HL-60/S4 (cell line): ENCODE results near the gene WDR49.
"Not testable (repeated sequence)": the region's sequence is repeated elsewhere in the genome, so short reads cannot be mapped to it uniquely, and the experiment has no call there.

Experiments
- in situ Hi-C: fragments of 300-500 bp; cut with MboI; formaldehyde crosslinking; loops from 2 replicates; pipeline ENCODE4 v1.14.3; 2022; ENCODE audit warnings: low sequenced_read_pairs

Gene WDR49

DNA sequence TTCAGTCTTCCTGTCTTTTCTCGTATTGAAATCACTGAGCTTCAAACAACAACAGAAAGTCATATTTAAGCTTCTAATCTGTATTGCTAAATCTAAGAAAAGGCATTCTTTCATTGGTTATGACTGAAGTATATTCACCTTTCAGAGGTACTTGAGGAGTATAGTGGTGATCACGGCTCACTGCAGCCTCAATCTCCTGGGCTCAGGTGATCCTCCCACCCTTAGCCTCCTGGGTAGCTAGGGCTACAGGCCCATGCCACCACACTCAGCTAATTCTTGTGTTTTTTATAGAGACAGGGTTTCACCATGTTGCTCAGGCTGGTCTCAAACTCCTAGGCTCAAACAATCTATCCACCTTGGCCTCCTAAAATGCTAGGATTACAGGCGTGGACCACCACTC lies 38.7 kb downstream of the WDR49 start:
- in situ Hi-C loops: no loop called here

DNA sequence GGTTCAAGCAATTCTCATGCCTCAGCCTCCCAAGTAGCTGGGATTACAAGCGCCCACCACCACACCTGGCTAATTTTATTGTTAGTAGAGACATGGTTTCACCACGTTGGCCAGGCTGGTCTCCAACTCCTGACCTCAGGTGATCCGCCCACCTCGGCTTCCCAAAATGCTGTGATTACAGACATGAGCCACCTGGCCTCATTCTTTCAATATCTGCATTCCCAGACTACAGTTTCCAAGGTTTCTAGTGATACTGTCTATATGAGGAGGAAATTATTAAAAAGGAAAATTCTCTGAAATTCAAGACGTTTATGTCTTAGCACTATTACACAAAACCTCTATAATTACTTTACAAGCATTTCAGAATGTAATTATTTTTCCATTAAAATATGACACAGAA lies 39.5 kb downstream of the WDR49 start:
- in situ Hi-C loops: not testable (repeated sequence)

DNA sequence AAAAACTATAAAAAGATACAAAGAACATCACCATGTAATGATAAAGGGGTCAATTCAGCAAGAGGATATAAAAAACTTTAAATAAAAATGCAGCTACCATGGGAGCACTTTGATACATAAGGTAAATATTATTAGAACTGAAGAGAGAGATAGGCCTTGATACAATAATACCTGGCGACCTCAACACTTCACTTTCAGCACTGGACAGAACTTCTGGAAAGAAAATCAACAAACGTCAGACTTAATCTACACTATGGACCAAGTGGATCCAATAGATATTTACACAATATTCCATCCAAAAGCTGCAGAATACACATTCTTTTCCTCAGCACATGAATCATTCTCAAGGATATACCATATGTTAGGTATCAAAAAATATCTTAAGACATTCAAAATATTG lies 42.0 kb downstream of the WDR49 start:
- in situ Hi-C loops: no loop called here

DNA sequence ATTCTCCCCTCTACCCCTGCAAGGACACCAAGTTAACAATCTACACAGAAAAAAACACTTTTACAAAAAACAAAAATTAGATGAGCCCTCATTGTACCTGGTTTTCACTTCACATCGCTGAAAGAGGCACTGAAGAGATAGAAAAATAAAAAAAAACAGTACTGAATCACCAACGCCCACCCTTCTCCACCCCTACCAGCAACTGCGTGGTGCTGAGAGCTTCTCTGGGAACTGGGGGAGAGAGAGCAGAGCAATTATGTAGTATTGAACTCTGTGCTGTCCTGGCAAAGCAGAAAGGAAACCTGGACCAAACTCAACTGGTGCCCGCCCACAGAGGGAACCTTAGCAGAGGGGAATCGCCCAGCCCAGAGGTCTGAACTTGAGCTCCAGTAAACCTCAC lies 44.6 kb downstream of the WDR49 start:
- in situ Hi-C loops: no loop called here

DNA sequence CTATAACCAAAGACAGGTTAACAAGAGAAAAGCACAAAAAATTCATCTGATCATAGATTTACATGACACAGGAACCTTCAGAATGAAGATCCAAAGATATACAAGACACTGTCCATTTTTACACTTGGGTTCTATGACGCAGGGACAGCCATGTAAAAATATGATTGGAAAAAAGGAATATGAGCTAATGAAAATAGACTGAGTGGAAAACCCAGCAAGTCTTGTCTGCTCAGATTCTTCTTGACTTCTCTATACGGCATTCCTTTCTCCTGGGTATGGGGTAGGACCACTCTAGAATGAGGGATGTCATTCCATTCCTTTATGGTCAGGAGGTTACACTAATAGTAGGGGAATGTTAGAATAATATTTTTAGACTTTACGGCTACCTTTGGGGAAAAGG lies 46.9 kb downstream of the WDR49 start:
- in situ Hi-C loops: no loop called here

DNA sequence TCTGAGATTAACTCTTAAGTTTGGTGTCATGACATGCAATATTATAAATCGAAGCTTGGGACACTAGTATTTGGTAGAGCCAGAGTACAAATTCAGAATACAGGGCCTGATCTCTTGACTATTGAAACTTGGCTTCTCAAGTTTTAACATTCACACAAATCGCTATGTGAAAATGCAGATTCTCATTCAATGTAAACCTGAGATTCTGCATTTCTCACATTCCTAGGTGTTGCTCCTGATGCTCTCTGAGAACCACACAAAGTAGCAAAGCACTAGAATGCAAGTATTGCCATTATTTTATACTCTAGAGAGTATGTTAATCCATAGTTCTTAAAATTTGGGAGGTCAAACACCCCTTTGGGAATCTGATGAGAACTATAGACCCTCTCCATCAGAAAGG lies 47.9 kb downstream of the WDR49 start:
- in situ Hi-C loops: no loop called here

DNA sequence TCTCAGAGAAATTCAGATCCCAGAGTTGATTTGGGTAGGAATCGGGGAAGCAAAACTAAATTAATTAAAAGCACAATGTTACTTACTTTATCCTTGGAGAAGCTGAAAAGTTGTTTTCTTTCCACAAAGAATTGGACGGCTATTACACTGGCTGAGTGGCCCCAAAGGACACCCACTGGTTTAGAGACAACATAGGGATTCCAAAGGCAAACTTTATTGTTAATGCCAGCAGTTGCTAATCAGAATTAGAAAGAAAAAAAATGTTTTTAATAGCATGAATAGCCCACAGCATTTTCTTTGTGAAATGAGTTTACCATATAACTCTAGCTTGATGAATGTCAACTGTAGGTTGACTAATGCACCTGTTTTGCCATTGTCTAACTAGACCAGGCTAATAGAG lies 51.7 kb downstream of the WDR49 start:
- in situ Hi-C loops: no loop called here

DNA sequence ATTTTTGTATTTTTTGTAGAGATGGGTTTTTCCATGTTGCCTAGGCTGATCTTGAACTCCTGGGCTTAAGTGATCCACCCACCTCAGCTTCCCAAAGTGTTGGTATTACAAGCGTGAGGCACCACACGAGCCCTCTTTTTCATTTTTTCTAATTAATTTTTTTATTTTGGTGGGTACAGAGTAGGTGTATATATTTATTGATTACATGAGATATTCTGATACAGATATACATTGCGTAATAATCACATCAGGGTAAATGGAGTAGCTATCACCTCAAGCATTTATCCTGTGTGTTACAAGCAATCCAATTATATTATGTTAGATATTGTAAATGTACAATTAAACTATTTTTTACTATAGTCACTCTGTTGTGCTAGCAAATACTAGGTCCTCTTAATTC lies 66.1 kb downstream of the WDR49 start:
- in situ Hi-C loops: no loop called here

DNA sequence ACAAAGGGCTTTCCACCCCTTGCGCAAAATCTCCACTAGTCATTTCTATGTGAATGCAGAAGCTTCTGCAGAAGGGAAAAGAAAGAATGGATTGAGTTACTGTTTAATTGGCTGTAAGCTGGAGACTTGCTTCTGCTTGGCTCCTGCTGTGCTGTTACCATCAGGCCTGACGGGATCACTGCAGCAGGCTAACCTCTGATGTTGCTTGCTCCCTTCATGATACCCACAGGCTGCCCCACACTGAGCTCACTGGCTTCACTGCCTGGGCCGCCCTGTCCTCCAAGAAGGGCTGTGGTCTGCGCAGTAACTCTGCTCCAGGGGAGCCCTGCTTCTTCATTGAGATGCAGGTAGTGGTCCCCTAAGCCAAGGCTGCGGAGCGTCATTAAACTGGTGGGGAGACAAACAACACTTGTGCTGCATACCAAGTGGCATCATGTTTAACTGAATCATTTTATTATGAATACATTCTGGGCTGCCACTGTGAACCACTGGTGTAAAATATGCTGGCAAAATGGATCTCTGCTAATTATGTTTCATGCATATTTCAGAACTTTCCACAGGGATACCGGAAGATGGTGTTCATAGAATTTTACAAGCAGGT lies 78.6 kb downstream of the WDR49 start:
- in situ Hi-C loops: no loop called here

DNA sequence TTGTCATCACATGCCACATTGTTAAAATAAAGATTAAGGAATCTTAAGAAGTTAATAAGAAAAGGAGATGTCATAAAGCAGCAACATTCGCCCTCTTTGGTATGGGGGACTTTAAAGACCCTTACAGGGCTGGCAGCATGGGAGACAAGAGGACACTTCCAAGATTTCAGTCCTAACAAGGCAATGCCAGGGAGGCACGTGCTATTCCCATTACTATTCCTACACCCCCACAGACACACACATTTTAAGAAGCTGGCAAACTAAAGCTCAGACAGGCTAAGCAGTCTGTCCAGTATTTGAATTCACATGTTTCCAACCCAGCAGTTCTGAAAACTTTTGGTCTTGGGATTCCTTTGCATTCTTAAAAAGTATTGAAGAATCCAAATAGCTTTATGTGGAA lies 80.8 kb downstream of the WDR49 start:
- in situ Hi-C loops: no loop called here

DNA sequence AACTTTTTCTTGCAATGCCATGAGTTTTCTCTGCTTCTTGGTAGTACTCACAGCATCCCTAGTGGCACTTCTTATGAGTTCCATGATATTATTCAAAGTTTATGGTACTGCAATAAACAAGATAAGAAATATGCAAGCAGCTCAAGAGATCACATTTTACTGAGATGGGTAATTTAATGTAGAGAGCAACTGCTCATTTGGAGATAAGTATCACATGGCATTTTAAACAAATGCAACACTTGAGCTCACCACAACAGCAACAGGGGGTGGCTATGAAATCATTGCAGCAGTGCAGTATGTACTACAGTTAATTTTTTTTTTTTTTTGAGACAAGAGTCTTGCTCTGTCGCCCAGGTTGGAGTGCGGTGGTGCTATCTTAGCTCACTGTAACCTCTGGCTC lies 85.1 kb downstream of the WDR49 start:
- in situ Hi-C loops: no loop called here

DNA sequence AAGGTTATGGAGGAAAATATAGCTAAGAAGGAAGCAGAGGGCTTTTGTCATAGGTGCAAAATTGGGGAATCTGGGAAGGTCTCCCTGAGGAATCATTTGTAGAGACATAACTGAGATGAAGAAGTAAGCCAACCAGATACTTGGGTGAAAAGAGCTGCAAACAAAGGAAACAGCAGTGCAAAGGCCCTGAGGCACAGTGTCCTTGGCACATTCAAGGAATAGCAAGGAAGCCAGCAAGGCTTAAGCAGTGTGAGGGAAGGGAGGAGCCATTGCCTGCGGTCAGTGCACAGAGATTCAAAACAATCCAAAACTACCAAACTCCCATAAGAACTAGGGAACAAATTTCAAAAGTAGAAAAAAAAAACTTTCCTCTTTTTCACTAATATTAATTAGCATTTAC lies 88.3 kb downstream of the WDR49 start:
- in situ Hi-C loops: no loop called here

DNA sequence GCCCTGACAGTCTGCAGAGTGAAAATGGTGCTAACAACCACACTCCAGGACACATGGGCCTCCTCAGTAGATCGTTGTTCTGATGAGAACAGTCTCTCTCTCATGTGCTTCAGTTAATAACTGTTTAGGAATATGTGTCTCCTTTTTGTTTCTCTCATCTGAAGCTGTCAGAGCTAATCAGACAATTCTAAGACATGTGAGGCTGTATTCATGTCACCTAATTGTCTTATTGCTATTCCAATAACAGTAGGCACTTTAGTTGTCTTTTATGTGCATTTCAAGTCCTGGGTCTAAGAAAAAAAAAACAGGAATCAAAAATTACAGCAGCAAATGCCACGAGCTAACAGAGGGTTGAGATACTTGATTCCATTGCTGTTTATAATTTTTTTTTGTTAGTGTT lies 89.1 kb downstream of the WDR49 start:
- in situ Hi-C loops: no loop called here

DNA sequence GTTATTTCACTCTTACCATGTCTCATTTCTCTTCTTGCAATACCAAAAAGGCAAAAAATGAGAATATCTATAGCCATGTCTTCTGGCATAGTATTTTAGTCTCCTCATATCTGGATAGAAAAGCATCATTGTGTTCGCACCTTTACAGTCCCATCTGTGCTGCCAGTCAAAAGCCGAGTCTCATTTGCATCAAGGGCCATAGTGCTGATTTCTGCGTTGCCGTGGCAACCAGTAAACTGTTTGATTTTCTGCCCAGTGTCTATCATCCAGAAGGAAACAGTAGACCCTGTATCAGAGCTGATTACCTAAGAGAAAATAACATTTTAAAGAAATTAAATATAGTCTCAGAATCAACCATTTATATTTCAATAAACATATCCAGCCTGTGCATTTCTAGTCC lies 93.8 kb downstream of the WDR49 start:
- in situ Hi-C loops: no loop called here

DNA sequence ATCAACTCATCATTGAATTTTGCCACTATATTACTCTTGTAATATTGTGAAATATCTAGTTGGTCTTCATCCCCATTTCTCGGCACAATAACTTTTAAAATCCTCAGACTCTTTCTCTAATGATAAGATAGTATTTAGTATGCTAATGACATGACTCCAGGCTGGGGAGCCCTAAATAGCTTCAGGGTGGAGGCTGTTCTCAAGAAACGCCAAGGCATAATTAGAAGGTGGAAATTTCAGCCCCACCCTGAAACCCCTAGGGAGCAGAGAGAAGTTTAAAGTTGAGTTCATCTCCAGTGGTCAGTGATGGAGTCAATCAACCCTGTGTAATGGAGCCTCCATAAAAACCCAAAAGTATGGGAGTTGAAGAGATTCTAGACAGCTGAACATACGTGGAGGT lies 98.8 kb downstream of the WDR49 start:
- in situ Hi-C loops: no loop called here

DNA sequence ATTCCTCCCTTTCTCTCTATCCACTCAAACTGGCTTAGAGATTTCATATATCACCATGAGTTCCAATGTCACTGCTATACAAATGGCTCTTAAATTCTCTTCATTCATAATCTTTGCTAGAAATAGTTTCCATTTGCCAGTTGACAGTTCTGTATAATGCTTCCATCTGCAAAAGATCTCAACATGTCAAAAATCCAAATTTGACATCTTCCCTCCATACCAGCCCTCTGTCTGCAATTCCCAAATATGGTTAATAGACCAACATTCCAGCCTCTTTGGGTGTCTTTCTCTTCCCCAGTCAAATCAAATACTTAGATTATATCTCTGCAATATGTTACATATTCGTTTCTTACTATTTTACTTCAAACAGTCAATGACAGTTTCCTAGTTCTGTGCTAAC lies 115.7 kb downstream of the WDR49 start:
- in situ Hi-C loops: no loop called here

DNA sequence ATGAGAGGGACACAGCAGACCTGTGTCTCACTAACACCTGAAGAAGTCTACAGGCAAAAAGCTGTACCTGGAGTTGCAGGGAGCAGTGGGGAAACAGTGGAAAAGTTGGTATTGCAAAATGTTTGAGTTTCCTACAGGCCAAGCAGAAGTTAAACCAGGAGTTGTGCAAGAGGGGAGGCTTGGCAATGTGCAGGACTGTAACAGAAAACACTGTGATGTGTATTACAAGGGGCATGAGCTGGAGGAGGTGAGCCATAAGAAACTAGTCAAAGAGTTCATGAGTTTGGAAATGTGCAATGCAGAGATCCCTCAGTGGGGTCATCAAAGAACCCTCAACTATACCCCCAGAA lies 132.8 kb downstream of the WDR49 start:
- in situ Hi-C loops: no loop called here

DNA sequence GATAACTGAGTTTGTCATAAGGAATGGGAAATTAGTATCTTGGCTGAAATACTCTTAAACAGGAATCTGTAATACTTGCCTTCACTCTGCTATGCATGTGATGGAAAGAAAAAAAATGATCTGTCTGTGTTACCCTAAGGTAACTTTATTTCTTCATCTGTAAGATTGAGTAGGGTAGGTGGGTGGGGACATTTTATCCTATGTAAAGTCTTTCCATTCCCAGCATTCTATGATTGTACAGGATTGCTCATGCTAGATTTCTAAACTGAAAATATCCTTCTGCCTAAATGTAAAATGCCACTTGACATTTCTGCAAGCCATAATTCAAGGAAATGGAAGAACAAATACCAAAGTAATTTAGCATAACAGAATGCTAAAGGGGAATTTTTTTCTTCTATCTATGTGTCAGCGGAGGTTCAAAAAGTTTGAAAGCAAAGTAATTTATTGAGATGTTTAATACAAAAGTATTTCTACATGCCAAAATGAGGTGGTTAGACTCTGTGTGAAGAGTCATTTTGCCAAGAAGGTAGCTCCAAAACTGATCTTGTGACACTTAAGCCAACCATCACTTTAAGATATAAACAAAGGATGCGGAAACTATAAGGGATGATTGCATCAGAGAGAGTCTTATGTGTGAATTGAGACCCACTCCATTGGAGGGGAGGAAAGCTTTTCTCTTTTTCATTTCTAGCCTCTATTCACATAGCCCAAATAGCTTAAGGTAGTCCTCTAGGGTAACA lies 133.3 kb downstream of the WDR49 start:
- in situ Hi-C loops: no loop called here

DNA sequence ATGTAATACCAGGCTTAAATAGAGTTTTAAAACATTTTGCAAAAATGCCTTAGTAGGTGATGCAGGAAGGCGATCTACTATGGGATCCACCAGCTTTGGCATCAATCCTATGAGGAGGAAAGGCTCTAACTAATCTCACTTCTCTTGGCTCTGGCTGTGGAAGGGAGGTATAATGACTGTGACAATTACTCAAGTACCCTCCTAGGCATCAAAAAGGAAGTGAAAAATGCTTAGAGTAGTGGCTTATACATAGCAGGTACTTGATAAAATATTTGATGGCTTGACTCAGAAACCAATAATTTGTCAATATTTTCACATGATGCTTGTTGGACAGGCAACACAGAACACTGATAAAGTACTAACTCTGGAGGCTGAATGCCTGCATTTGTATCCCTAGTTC lies 145.8 kb downstream of the WDR49 start:
- in situ Hi-C loops: no loop called here

DNA sequence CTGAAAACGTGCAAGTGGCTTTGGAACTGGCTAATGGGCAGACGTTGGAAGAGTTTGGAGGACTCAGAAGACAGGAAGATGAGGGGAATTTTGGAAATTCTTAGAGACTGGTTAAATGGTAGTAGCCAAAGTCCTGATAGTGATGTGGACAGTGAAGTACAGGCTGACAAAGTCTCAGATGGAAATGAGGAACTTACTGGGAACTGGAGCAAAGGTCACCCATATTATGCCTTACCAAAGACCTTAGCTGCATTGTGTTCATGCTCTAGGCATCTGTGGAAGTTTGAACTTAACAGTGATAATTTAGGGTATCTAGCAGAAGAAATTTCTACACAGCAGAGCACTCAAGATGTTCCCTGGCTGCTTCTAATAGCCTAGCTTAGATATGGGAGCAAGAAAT lies 151.3 kb downstream of the WDR49 start:
- in situ Hi-C loops: no loop called here

DNA sequence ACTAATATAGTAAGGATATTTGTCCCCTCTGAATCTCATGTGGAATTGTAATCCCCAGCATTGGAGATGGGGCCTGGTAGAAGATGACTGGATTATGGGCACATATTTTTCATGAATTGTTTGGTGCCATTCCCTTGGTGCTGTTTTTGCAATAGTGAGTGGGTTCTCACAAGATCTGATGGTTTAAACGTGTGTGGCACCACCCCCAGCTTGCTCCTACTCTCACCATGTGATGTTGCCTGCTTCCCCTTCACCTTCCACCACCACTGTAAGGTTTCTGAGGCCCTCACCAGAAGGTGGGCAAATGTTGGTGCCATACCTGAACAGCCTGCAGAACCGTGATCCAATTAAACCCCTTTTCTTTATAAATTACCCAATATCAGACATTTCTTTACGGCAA lies 151.8 kb downstream of the WDR49 start:
- in situ Hi-C loops: no loop called here

DNA sequence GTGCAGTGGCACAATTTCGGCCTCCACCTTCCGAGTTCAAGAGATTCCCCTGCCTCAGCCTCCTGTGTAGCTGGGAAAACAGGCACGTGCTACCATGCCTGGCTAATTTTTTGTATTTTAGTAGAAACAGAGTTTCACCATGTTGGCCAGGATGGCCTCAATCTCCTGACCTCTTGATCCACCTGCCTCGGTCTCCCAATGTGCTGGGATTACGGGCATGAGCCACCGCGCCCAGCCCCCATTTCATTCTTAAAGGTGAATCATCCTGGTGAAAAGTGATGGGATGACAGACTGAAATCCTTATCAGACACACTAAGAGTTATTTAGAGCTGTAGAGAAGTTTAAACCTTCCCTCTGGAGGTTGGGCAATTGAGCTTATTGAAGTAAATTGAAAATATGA lies 155.8 kb downstream of the WDR49 start:
- in situ Hi-C loops: no loop called here

DNA sequence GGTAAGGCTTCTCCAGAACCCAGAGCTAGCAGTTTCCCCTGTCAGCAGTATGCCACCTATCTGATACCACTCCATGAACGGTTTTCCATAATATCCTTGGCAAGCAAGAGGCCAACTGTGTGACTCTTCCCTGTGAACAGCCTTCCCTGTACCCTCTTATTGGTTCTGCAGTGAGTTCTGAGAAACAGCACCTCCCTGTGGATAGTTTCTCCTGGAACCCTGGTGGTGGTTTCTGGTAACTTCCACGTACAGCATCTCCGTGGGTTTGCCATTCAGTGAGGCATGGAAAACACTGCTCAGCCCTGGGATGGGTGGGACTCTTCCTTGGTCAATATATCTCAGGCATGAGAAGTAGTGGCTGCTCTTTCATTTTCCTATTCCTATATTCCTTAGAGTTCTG lies 160.5 kb downstream of the WDR49 start:
- in situ Hi-C loops: no loop called here
